CD14-positive monocyte (primary cell): ENCODE data around the gene PPP1R16B. TPM values are rescaled to one million over a fixed set of nuclear protein-coding genes. Genes with fewer than 3 reads are reported as not detected.

Source experiments
- DNase-seq, 3 donors: peaks; one replicate each; pipeline ENCODE4 v3.0.0-alpha.2; 2011 to 2022
- H2AFZ ChIP-seq: 2 replicates; pipeline ENCODE4 v1.6.0; 2012; ENCODE audit warnings: mild to moderate bottlenecking, low read depth, low read length, inconsistent platforms; ENCODE audit not compliant: insufficient read depth, poor library complexity, severe bottlenecking
- H3K27ac ChIP-seq, 2 donors: 1 replicate in 1 of 2; 2 replicates in 1 of 2; pipeline ENCODE4 v1.5.1; 2012 to 2013; ENCODE audit warnings: low read length in 2 of 2, control low read depth in 1 of 2, inconsistent platforms in 1 of 2, low read depth in 1 of 2, mild to moderate bottlenecking in 1 of 2
- H3K27me3 ChIP-seq, 2 donors: one replicate each; pipeline versions ENCODE4 v1.6.0 to v1.6.1; 2011 to 2013; ENCODE audit warnings: low read length in 2 of 2; ENCODE audit not compliant: control insufficient read depth in 2 of 2, insufficient read depth in 2 of 2
- H3K36me3 ChIP-seq, 2 donors: replicated peaks in 1 of 2; 1 replicate in 1 of 2; 2 replicates in 1 of 2; pipeline versions ENCODE4 v1.5.1 to v1.6.1; 2012 to 2013; ENCODE audit warnings: low read length in 2 of 2, control low read depth in 1 of 2, inconsistent platforms in 1 of 2, mild to moderate bottlenecking in 1 of 2; ENCODE audit not compliant: insufficient read depth in 2 of 2, control insufficient read depth in 1 of 2
- H3K4me1 ChIP-seq, 2 donors: 1 replicate in 1 of 2; 2 replicates in 1 of 2; pipeline versions ENCODE4 v1.5.1 to v1.6.1; 2012 to 2013; ENCODE audit warnings: low read length in 2 of 2, control low read depth in 1 of 2, inconsistent platforms in 1 of 2, mild to moderate bottlenecking in 1 of 2, moderate library complexity in 1 of 2; ENCODE audit not compliant: insufficient read depth in 2 of 2, control insufficient read depth in 1 of 2
- H3K4me2 ChIP-seq: replicated peaks from 2 replicates; pipeline ENCODE3; 2012; ENCODE audit warnings: low read length, moderate library complexity, mild to moderate bottlenecking; ENCODE audit not compliant: poor library complexity, severe bottlenecking; ENCODE audit errors: extremely low read depth
- H3K4me3 ChIP-seq, 3 experiments: fragments of 200-600 bp in 1 of 3; sonication (generic) in 1 of 3; replicated peaks in 1 of 3; 1 replicate in 2 of 3; 2 replicates in 1 of 3; pipeline ENCODE4 v1.5.1; 2011 to 2013; ENCODE audit warnings: low read length in 3 of 3, mild to moderate bottlenecking in 3 of 3, control low read depth in 2 of 3, low read depth in 2 of 3, inconsistent platforms in 1 of 3, moderate library complexity in 1 of 3
- H3K79me2 ChIP-seq: 2 replicates; pipeline ENCODE4 v1.6.0; 2012; ENCODE audit warnings: mild to moderate bottlenecking, control low read depth, inconsistent platforms, low read length, moderate library complexity; ENCODE audit not compliant: insufficient read depth
- H3K9ac ChIP-seq: 2 replicates; pipeline ENCODE4 v1.6.0; 2017; ENCODE audit warnings: low read length, mild to moderate bottlenecking; ENCODE audit not compliant: insufficient read depth, poor library complexity, severe bottlenecking
- H3K9me3 ChIP-seq, 2 donors: replicated peaks in 1 of 2; 1 replicate in 1 of 2; 2 replicates in 1 of 2; pipeline versions ENCODE4 v1.5.1 to v1.6.1; 2012 to 2013; ENCODE audit warnings: low read length in 2 of 2, control low read depth in 1 of 2; ENCODE audit not compliant: control insufficient read depth in 1 of 2, insufficient read depth in 1 of 2
- H4K20me1 ChIP-seq: 2 replicates; pipeline ENCODE4 v1.6.0; 2012; ENCODE audit warnings: mild to moderate bottlenecking, low read length, control low read depth, moderate library complexity; ENCODE audit not compliant: insufficient read depth
- H3K27ac Mint-ChIP-seq, 7 donors: one replicate each; pipeline ENCODE4 v1.8.0; 2020; ENCODE audit warnings: mild to moderate bottlenecking in 7 of 7, mixed read lengths in 7 of 7, moderate library complexity in 6 of 7, inconsistent platforms in 2 of 7
- H3K27me3 Mint-ChIP-seq, 3 donors: one replicate each; pipeline ENCODE4 v1.8.0; 2021 to 2022; ENCODE audit warnings: low read depth in 3 of 3, mild to moderate bottlenecking in 3 of 3, mixed read lengths in 3 of 3, moderate library complexity in 3 of 3, inconsistent platforms in 1 of 3
- H3K36me3 Mint-ChIP-seq, 2 donors: one replicate each; pipeline ENCODE4 v1.8.0; 2020; ENCODE audit warnings: mixed read lengths in 2 of 2, inconsistent platforms in 1 of 2, mild to moderate bottlenecking in 1 of 2
- H3K4me1 Mint-ChIP-seq: one replicate; pipeline ENCODE4 v1.8.0; 2020; ENCODE audit warnings: mild to moderate bottlenecking, mixed read lengths
- H3K4me3 Mint-ChIP-seq, 2 donors: one replicate each; pipeline ENCODE4 v1.8.0; 2020; ENCODE audit warnings: mild to moderate bottlenecking in 2 of 2, mixed read lengths in 2 of 2, moderate library complexity in 1 of 2
- H3K9me3 Mint-ChIP-seq, 7 donors: one replicate each; pipeline ENCODE4 v1.8.0; 2020 to 2022; ENCODE audit warnings: mixed read lengths in 7 of 7, mild to moderate bottlenecking in 6 of 7, moderate library complexity in 6 of 7, inconsistent platforms in 2 of 7
- WGBS: methylation state at CpG from one replicate; pipeline ENCODE4 v1.1.5; 2013; ENCODE audit warnings: missing lambda C conversion rate; ENCODE audit not compliant: insufficient coverage; 5-methylcytosine and 5-hydroxymethylcytosine counted together
- intact Hi-C, 2 donors: fragments of 100-400 bp; cut with micrococcal nuclease; formaldehyde crosslinking; loops; one replicate each; pipeline versions ENCODE4 v1.15.0 to v1.15.1; 2023
- polyA plus RNA-seq, 3 donors: library from polyadenylated mRNA; depleted of rRNA in 1 of 3; unstranded in 2 of 3; stranded (reverse) in 1 of 3; fragments of 300-500 nt in 2 of 3; fragments of >200 nt in 1 of 3; fragmentation: Illumina TruSeq in 2 of 3; gene quantifications; 1 replicate in 2 of 3; 2 replicates in 1 of 3; pipeline ENCODE4 v1.2.3, GENCODE V29; 2012 to 2021
- TF ChIP-seq, protein P1 (sequence below): fragments of 200-600 bp; IDR thresholded peaks from one replicate; pipeline ENCODE4 v1.8.0; 2022; ENCODE audit warnings: antibody characterized with exemption, mild to moderate bottlenecking

The PPP1R16B gene
- polyA plus RNA-seq, 3 donors: 1.1 to 4.4 (median 1.4) TPM

DNA sequence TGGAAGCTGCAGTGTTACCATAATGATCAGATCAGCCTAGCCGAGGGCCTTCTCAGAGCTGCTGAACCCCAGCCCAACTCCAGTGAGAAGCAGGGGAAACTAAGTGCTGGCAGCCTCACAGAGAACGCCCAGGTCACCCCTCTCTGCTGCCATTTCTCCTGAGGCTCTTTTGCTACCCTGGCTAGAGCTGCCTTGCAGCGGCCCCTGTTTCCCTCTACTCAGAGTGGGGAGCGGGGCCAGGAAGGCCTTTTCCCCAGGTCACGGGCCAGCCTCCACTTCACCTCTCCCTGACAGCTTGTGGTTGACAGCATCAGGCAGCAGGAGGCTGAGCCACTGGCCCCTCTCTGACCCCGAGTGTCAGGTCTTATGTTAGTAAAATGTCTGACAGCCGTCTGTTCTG lies 34.5 kb upstream of the PPP1R16B start:
- Histone ChIP-seq H3K4me3 (no peak overlapping the region), H3K9ac (no peak overlapping the region), H3K36me3 (peaks cover 76 to 98% of the 10 kb centered on the region in 2 donors), H3K4me2 (no peak overlapping the region), H4K20me1 (no peaks in the 10 kb centered on the region), H3K9me3 (peaks cover 2 to 5% of the 10 kb centered on the region in 2 donors), H3K27me3 (no peaks in the 10 kb centered on the region), H3K79me2 (no peaks in the 10 kb centered on the region), H3K4me1 (no peaks in the 10 kb centered on the region), H2AFZ (no peak overlapping the region), H3K27ac (no peak overlapping the region)
- no peak for DNase-seq
- Mint-ChIP-seq H3K27ac (peak overlapping the region in 1 of 7 donors; percentile 54), H3K36me3 (peaks cover 84 to 97% of the 10 kb centered on the region in 2 donors), H3K4me3 (no peak overlapping the region), H3K27me3 (peaks cover 0 to 2% (median 1%) of the 10 kb centered on the region in 3 donors), H3K9me3 (peaks cover 0 to 17% (median 8%) of the 10 kb centered on the region in 7 donors), H3K4me1 (no peaks in the 10 kb centered on the region)
- 89% methylated on average over 6 of the region's 7 CpGs for WGBS
- intact Hi-C loops: no loop called here
- TF ChIP-seq, protein P1, sequence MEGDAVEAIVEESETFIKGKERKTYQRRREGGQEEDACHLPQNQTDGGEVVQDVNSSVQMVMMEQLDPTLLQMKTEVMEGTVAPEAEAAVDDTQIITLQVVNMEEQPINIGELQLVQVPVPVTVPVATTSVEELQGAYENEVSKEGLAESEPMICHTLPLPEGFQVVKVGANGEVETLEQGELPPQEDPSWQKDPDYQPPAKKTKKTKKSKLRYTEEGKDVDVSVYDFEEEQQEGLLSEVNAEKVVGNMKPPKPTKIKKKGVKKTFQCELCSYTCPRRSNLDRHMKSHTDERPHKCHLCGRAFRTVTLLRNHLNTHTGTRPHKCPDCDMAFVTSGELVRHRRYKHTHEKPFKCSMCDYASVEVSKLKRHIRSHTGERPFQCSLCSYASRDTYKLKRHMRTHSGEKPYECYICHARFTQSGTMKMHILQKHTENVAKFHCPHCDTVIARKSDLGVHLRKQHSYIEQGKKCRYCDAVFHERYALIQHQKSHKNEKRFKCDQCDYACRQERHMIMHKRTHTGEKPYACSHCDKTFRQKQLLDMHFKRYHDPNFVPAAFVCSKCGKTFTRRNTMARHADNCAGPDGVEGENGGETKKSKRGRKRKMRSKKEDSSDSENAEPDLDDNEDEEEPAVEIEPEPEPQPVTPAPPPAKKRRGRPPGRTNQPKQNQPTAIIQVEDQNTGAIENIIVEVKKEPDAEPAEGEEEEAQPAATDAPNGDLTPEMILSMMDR: no peak

GRCh38 chr20:38771621-38772020 lies 33.9 kb upstream of the PPP1R16B start:
- TF ChIP-seq, protein P1: no peak
- Histone ChIP-seq H4K20me1 (no peaks in the 10 kb centered on the region), H3K36me3 (peaks cover 70 to 94% of the 10 kb centered on the region in 2 donors), H3K4me1 (no peaks in the 10 kb centered on the region), H2AFZ (no peak overlapping the region), H3K27ac (no peak overlapping the region), H3K79me2 (no peaks in the 10 kb centered on the region), H3K4me2 (no peak overlapping the region), H3K9me3 (peaks cover 2 to 5% of the 10 kb centered on the region in 2 donors), H3K27me3 (no peaks in the 10 kb centered on the region), H3K9ac (no peak overlapping the region), H3K4me3 (no peak overlapping the region)
- peaks cover 82 to 97% of the 10 kb centered on the region in 2 donors for H3K36me3 Mint-ChIP-seq
- H3K27ac Mint-ChIP-seq: no peak overlapping the region
- H3K4me3 Mint-ChIP-seq: no peak overlapping the region
- DNase-seq: no peak
- H3K4me1 Mint-ChIP-seq: no peaks in the 10 kb centered on the region
- intact Hi-C loops: no loop called here
- 91% methylated on average over 6 of the region's 7 CpGs for WGBS
- peaks cover 0 to 2% (median 1%) of the 10 kb centered on the region in 3 donors for H3K27me3 Mint-ChIP-seq
- H3K9me3 Mint-ChIP-seq: peaks cover 0 to 17% (median 8%) of the 10 kb centered on the region in 7 donors
